Spleen (tissue), 3 donors: ENCODE measurements around the gene TNFSF12.
"Not testable (repeated sequence)": the region's sequence is repeated elsewhere in the genome, so short reads cannot be mapped to it uniquely, and the experiment has no call there.

ENCODE experiments used
- POLR2A ChIP-seq, 3 donors: fragments of 450-650 bp; IDR thresholded peaks; one replicate each; pipeline ENCODE4 v1.5.1; 2017; ENCODE audit warnings: antibody characterized with exemption in 3 of 3, mild to moderate bottlenecking in 1 of 3
- POLR2AphosphoS5 ChIP-seq, 3 donors: sonication (generic); formaldehyde crosslinking; IDR thresholded peaks; one replicate each; pipeline ENCODE4 v1.5.1; 2017; ENCODE audit warnings: antibody characterized with exemption in 3 of 3

- not testable (repeated sequence) for TF ChIP-seq POLR2A, POLR2AphosphoS5 (IDR thresholded peaks at IDR 0.05)
These were observed 48.7 kb downstream of the TNFSF12 start for GRCh38 chr17:7597561-7597960.
